Measurements from ENCODE around the gene ASB9. TPM values are rescaled to one million over a fixed set of nuclear protein-coding genes. Genes with fewer than 3 reads are reported as not detected.
A peak's percentile ranks its signal among the peaks of the same experiment; 100 is the strongest.
"Not testable (repeated sequence)": the region's sequence is repeated elsewhere in the genome, so short reads cannot be mapped to it uniquely, and the experiment has no call there.

Gene ASB9
- total and polyA plus RNA-seq, 4 donors, result 2.4 to 11.3 (median 2.9) TPM

DNA sequence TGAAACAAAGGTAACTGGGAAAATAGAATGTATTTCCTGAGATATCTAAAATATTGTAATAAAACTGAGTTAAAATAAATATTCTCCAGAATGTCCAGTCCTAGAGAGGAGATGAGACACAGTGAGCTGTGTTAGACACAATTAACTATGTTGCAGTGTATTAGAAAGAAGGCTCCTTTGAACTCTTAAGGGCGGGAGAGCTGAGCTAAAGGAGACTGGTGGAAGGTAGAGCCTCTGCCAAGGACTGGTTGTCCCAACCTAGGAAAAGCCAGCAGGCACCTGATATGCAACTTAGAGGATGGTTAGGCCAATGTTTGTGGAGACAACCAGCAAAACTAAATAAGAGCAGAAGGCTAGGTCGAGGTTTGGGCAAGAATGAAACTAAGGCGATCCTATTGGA lies 41.2 kb upstream of the ASB9 start (continued):
- no peak for TF ChIP-seq RAD21 (IDR thresholded peaks at IDR 0.05)

- peak overlapping the region in 1 of 2 donors; percentile 20 for H3K27ac ChIP-seq (ENCODE audit: low read depth in 1 of 2, low read length in 2 of 2)
These were observed 40.2 kb upstream of the ASB9 start for GRCh38 chrX:15310117-15310516.

DNA sequence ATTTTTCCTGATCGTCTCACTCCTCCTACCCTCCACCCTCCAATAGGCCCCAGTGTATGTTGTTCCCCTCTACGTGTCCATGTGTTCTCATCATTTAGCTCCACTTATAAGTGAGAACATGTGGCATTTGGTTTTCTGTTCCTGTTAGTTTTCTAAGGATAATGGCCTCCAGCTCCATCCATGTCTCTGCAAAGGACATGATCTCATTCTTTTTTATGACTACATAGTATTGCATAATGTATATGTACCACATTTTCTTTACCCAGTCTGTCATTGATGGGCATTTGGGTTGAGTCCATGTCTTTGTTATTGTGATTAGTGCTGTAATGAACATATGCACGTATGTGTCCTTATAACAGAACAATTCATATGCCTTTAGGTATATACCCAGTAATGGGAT lies 36.0 kb upstream of the ASB9 start:
- 66% methylated on average over 3 of the region's 3 CpGs for WGBS
- H3K9me3 ChIP-seq (ENCODE audit: control insufficient read depth in 4 of 4, low read length in 3 of 4); H3K27ac ChIP-seq (ENCODE audit: low read depth in 1 of 2, low read length in 2 of 2); H3K4me1 ChIP-seq (ENCODE audit: control insufficient read depth in 4 of 4, insufficient read depth in 4 of 4, low read length in 3 of 4); DNase-seq (ENCODE audit: low spot score); H3K9ac ChIP-seq (ENCODE audit: low read depth in 1 of 2, low read length in 2 of 2); H3K36me3 ChIP-seq (ENCODE audit: control insufficient read depth in 4 of 4, insufficient read depth in 3 of 4, low read depth in 1 of 4, low read length in 3 of 4); H3K27me3 ChIP-seq (ENCODE audit: control insufficient read depth in 4 of 4, insufficient read depth in 4 of 4, low read length in 3 of 4); H3K4me3 ChIP-seq (ENCODE audit: low read depth in 1 of 3, low read length in 3 of 3): not testable (repeated sequence)

More at GRCh38 chrX:15310117-15310516, 40.2 kb upstream of the ASB9 start:
- no peaks in the 10 kb centered on the region for H3K36me3 ChIP-seq (ENCODE audit: control insufficient read depth in 4 of 4, insufficient read depth in 3 of 4, low read depth in 1 of 4, low read length in 3 of 4)
- no peaks in the 10 kb centered on the region for H3K4me1 ChIP-seq (ENCODE audit: control insufficient read depth in 4 of 4, insufficient read depth in 4 of 4, low read length in 3 of 4)
- H3K9me3 ChIP-seq (ENCODE audit: control insufficient read depth in 4 of 4, low read length in 3 of 4), result no peaks in the 10 kb centered on the region
- no peak for DNase-seq (ENCODE audit: low spot score)
- H3K9ac ChIP-seq (ENCODE audit: low read depth in 1 of 2, low read length in 2 of 2), result no peak overlapping the region
- 7% methylated on average over 3 of the region's 3 CpGs for WGBS
- TF ChIP-seq EGR1 (IDR thresholded peaks at IDR 0.05; ENCODE audit: low read depth in 2 of 2), result no peak
- TF ChIP-seq SP1 (IDR thresholded peaks at IDR 0.05), result peak; percentile 4
- peaks cover 0 to 2% (median 0%) of the 10 kb centered on the region in 4 donors for H3K27me3 ChIP-seq (ENCODE audit: control insufficient read depth in 4 of 4, insufficient read depth in 4 of 4, low read length in 3 of 4)
- no peak overlapping the region for H3K4me3 ChIP-seq (ENCODE audit: low read depth in 1 of 3, low read length in 3 of 3)

- DNase-seq (ENCODE audit: low spot score), result no peak
- Histone ChIP-seq H3K27ac (ENCODE audit: low read depth in 1 of 2, low read length in 2 of 2) (peak overlapping the region; percentile 18 to 43), H3K9me3 (ENCODE audit: control insufficient read depth in 4 of 4, low read length in 3 of 4) (no peaks in the 10 kb centered on the region)
These were observed 32.0 kb upstream of the ASB9 start for GRCh38 chrX:15301924-15302323.

More at GRCh38 chrX:15301924-15302323, 32.0 kb upstream of the ASB9 start:
- WGBS, result 45% methylated on average over 4 of the region's 4 CpGs
- Histone ChIP-seq H3K4me1 (ENCODE audit: control insufficient read depth in 4 of 4, insufficient read depth in 4 of 4, low read length in 3 of 4) (peaks cover 2 to 21% (median 15%) of the 10 kb centered on the region in 4 donors), H3K27me3 (ENCODE audit: control insufficient read depth in 4 of 4, insufficient read depth in 4 of 4, low read length in 3 of 4) (peaks cover 0 to 5% (median 0%) of the 10 kb centered on the region in 4 donors), H3K9ac (ENCODE audit: low read depth in 1 of 2, low read length in 2 of 2) (no peak overlapping the region), H3K4me3 (ENCODE audit: low read depth in 1 of 3, low read length in 3 of 3) (no peak overlapping the region), H3K36me3 (ENCODE audit: control insufficient read depth in 4 of 4, insufficient read depth in 3 of 4, low read depth in 1 of 4, low read length in 3 of 4) (no peaks in the 10 kb centered on the region)
- no peak for TF ChIP-seq SP1 (IDR thresholded peaks at IDR 0.05)
- peak; percentile 12 for TF ChIP-seq MAX (IDR thresholded peaks at IDR 0.05)
- TF ChIP-seq JUND (IDR thresholded peaks at IDR 0.05), result no peak
- TF ChIP-seq, protein P1, sequence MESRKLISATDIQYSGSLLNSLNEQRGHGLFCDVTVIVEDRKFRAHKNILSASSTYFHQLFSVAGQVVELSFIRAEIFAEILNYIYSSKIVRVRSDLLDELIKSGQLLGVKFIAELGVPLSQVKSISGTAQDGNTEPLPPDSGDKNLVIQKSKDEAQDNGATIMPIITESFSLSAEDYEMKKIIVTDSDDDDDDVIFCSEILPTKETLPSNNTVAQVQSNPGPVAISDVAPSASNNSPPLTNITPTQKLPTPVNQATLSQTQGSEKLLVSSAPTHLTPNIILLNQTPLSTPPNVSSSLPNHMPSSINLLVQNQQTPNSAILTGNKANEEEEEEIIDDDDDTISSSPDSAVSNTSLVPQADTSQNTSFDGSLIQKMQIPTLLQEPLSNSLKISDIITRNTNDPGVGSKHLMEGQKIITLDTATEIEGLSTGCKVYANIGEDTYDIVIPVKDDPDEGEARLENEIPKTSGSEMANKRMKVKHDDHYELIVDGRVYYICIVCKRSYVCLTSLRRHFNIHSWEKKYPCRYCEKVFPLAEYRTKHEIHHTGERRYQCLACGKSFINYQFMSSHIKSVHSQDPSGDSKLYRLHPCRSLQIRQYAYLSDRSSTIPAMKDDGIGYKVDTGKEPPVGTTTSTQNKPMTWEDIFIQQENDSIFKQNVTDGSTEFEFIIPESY (IDR thresholded peaks at IDR 0.05), result no peak
- TF ChIP-seq, protein P2, sequence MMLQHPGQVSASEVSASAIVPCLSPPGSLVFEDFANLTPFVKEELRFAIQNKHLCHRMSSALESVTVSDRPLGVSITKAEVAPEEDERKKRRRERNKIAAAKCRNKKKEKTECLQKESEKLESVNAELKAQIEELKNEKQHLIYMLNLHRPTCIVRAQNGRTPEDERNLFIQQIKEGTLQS (IDR thresholded peaks at IDR 0.05), result no peak
- TF ChIP-seq NR2F2 (IDR thresholded peaks at IDR 0.05), result no peak
